ENCODE results near the gene SMC6.

Gene SMC6

DNA sequence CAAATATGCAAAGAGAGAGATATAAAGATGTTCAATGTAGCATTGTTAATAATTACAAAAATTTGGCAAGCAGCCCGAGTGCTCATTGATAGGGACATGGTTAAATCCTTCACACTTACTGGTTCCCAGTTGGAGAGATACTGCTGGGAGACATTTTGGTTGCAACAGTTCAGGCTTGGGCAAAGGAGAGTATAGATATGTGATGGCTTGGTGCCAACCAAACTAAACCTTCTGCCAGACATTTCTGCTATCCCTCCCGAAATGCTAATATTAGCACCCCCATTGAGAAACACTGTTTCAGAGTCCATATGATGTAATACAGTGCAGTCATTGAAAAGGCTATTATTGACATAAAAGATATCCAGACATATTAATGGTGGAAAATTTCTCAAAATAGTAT lies 11.8 kb upstream of the SMC6 start:
- TF ChIP-seq, protein P1, sequence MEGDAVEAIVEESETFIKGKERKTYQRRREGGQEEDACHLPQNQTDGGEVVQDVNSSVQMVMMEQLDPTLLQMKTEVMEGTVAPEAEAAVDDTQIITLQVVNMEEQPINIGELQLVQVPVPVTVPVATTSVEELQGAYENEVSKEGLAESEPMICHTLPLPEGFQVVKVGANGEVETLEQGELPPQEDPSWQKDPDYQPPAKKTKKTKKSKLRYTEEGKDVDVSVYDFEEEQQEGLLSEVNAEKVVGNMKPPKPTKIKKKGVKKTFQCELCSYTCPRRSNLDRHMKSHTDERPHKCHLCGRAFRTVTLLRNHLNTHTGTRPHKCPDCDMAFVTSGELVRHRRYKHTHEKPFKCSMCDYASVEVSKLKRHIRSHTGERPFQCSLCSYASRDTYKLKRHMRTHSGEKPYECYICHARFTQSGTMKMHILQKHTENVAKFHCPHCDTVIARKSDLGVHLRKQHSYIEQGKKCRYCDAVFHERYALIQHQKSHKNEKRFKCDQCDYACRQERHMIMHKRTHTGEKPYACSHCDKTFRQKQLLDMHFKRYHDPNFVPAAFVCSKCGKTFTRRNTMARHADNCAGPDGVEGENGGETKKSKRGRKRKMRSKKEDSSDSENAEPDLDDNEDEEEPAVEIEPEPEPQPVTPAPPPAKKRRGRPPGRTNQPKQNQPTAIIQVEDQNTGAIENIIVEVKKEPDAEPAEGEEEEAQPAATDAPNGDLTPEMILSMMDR (IDR thresholded peaks at IDR 0.05; ENCODE audit: low read depth, low read length, missing control alignments): no peak
- no peak overlapping the region for H3K4me3 ChIP-seq (replicated peaks; ENCODE audit: low read depth, low read length)
- DNase-seq (ENCODE audit: extremely low read depth, low read depth): no peak

DNA sequence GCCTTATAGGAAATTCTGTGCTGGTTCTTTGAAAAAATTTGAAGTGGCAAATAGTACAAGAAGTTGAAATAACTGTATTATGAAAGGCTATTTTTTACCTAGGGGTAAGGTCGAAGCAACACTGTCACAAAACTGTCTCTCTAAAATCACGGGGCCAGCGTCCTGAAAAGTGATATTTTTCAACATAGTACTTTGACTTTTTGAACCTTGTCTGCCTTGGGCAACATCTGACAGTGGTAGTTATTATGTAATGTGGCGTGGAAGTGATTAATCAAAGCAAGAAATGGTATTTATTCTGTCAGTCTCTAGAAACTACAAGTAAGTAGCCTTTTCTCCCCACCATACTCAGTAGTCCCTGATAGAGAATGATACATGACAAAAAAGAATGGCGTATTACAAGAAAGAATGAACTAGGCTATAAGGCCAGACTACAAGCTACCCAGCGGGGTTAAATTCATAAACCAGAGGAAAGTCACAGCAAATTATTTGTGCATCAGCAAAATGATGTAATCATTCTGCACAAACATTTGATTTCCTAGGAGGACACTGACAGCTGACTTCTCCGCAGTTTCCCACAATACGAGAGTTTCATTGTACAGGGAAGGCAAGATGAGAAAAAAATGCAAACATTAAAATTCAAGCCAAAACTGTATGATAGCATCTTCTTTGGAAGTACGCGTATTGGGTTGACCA lies 10.2 kb upstream of the SMC6 start:
- TF ChIP-seq, protein P1 (IDR thresholded peaks at IDR 0.05; ENCODE audit: low read depth, low read length, missing control alignments): no peak
- DNase-seq (ENCODE audit: extremely low read depth, low read depth): no peak
- H3K4me3 ChIP-seq (replicated peaks; ENCODE audit: low read depth, low read length): no peak overlapping the region

DNA sequence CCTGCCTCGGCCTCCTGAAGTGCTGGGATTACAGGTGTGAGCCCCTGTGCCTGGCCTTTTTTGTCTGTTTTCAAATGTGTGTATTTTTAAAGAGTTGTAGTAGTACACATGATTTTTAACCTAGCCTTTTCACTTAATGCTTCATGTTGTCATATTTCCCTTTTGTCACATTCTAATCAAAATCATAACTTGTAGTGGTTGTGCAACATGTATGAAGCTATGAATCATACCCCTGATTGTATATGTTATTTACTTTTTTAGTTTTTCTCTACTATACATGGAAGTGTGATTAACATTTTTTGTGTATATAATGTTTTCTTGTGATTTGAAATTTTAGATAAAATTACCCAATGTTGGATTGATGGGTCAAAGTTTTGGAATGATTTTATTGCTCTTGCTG lies 8.8 kb upstream of the SMC6 start:
- no peak overlapping the region for H3K4me3 ChIP-seq (replicated peaks; ENCODE audit: low read depth, low read length)
- DNase-seq (ENCODE audit: extremely low read depth, low read depth): no peak
- TF ChIP-seq, protein P1 (IDR thresholded peaks at IDR 0.05; ENCODE audit: low read depth, low read length, missing control alignments): no peak

DNA sequence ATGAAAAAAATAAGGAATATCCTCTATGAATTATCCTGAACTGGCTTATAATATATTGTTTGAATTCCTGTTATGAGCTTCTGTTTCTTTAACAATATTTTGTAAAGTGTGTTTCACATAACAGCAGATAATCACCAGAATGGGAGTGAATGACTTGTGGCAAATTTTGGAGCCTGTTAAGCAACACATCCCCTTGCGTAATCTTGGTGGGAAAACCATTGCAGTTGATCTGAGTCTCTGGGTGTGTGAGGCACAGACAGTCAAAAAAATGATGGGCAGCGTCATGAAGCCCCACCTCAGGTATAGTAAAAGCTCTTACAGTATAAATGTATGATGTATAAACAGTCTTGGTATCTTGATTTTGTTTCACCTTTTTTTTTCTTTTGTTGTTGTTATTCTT lies 6.2 kb upstream of the SMC6 start:
- no peak overlapping the region for H3K4me3 ChIP-seq (replicated peaks; ENCODE audit: low read depth, low read length)
- TF ChIP-seq, protein P1 (IDR thresholded peaks at IDR 0.05; ENCODE audit: low read depth, low read length, missing control alignments): no peak
- no peak for DNase-seq (ENCODE audit: extremely low read depth, low read depth)

DNA sequence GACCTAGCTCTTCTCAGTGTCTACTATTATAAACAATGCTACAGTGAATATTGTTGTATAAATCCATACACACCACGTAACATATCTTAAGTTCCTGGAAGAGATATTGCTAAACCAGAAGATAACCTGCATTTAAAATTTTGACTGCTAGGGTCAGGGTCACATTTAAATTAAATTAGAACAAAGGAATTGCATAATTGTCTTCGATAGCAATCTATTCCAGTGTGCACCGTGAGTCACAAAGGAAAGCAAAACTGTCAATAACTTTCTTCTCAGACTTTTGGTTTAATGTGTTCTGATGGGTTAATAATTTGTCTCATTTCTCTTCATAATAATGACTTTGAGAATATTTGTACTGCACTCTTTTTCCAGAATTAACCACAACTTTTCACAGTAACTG lies 4.5 kb upstream of the SMC6 start:
- no peak overlapping the region for H3K4me3 ChIP-seq (replicated peaks; ENCODE audit: low read depth, low read length)
- TF ChIP-seq, protein P1 (IDR thresholded peaks at IDR 0.05; ENCODE audit: low read depth, low read length, missing control alignments): no peak

DNA sequence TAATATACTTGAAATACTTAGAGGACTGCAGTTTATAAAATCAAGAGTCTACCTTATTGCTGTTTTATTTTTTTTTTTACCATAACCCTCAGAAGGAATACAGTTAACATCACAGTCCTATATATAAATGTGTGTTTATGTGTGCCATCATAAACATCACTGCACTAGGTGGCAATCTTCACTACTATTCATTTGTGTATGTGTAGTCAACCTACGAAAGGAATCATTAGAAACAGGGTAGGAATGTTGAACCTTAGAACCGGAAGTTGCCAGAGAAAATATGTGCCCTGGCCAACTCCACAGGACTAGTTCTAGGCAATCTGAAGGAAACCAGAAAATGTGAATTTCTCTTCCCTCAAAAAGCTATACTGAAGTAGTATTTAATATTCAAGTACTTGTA lies 3.7 kb upstream of the SMC6 start:
- DNase-seq (ENCODE audit: extremely low read depth, low read depth): no peak
- TF ChIP-seq, protein P1 (IDR thresholded peaks at IDR 0.05; ENCODE audit: low read depth, low read length, missing control alignments): no peak
- no peak overlapping the region for H3K4me3 ChIP-seq (replicated peaks; ENCODE audit: low read depth, low read length)

More for the DNA sequence above, 4.5 kb upstream of the SMC6 start:
- no peak for DNase-seq (ENCODE audit: extremely low read depth, low read depth)

DNA sequence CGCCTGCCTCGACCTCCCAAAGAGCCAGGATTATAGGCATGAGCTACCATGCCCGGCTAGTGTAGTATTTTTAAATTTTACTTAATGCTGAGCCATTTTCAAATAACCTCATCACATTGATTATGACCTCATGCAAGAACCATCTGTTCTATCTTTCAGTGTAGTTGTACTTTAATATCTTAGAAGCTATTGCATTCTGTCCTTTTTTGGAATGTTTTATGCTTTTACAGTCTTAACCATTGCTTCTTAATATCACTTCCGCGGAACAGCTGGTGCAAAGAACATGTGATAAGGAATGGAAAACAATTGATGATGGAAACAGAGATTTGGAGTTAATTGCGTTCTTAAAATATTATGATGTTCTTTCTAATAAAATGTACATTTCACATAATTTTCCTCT lies 3.1 kb upstream of the SMC6 start:
- H3K4me3 ChIP-seq (replicated peaks; ENCODE audit: low read depth, low read length): peak overlapping the region; percentile 11; the same call in 1 of the 2 replicates
- TF ChIP-seq, protein P1 (IDR thresholded peaks at IDR 0.05; ENCODE audit: low read depth, low read length, missing control alignments): no peak
- no peak for DNase-seq (ENCODE audit: extremely low read depth, low read depth)

Measured in HFF-Myc (cell line).